Measurements from ENCODE around the gene EHHADH.

GRCh38 chr3:185290266-185290665, 36.4 kb upstream of the EHHADH start:
- TF ChIP-seq POLR2A (IDR thresholded peaks at IDR 0.05; ENCODE audit: low read depth, low read length) (no peak), POLR2AphosphoS5 (IDR thresholded peaks at IDR 0.05; ENCODE audit: low read depth, low read length) (no peak)

Measured in GM12892 (cell line).